Kidney (tissue), 14 donors: ENCODE data around the gene CSN3. TPM values are rescaled to one million over a fixed set of nuclear protein-coding genes. Genes with fewer than 3 reads are reported as not detected.

ENCODE experiments used
- DNase-seq, 5 donors: peaks; one replicate each; pipeline ENCODE4 v3.0.0-alpha.2; 2013 to 2020
- FAIRE-seq: peaks from 2 replicates; lab custom pipeline; 2012; peaks lifted over from hg19 to GRCh38; lab: Jason Lieb, UNC
- H3K27ac ChIP-seq, 2 donors: one replicate each; pipeline ENCODE4 v1.7.0; 2013; ENCODE audit warnings: low read depth in 2 of 2, low read length in 2 of 2, inconsistent platforms in 1 of 2
- H3K27me3 ChIP-seq: one replicate; pipeline ENCODE4 v1.7.1; 2013; ENCODE audit warnings: low read length, inconsistent platforms; ENCODE audit not compliant: control insufficient read depth, insufficient read depth
- H3K36me3 ChIP-seq, 3 donors: one replicate each; pipeline versions ENCODE4 v1.7.0 to v1.7.1; 2013; ENCODE audit warnings: low read length in 3 of 3, control low read depth in 1 of 3, inconsistent platforms in 1 of 3; ENCODE audit not compliant: insufficient read depth in 3 of 3, control insufficient read depth in 2 of 3
- H3K4me1 ChIP-seq, 3 donors: one replicate each; pipeline versions ENCODE4 v1.7.0 to v1.7.1; 2013; ENCODE audit warnings: low read length in 3 of 3, inconsistent platforms in 1 of 3, low read depth in 1 of 3; ENCODE audit not compliant: control insufficient read depth in 2 of 3, insufficient read depth in 2 of 3
- H3K4me3 ChIP-seq, 3 donors: one replicate each; pipeline versions ENCODE4 v1.7.0 to v1.8.1; 2013; ENCODE audit warnings: low read length in 3 of 3, control low read depth in 1 of 3, inconsistent platforms in 1 of 3
- H3K9ac ChIP-seq, 3 donors: one replicate each; pipeline versions ENCODE4 v1.7.0 to v1.7.1; 2013; ENCODE audit warnings: low read length in 3 of 3, control low read depth in 1 of 3, inconsistent platforms in 1 of 3
- H3K9me3 ChIP-seq, 3 donors: one replicate each; pipeline versions ENCODE4 v1.7.0 to v1.7.1; 2013; ENCODE audit warnings: low read length in 3 of 3, control low read depth in 1 of 3, inconsistent platforms in 1 of 3; ENCODE audit not compliant: control insufficient read depth in 2 of 3, insufficient read depth in 1 of 3
- CTCF ChIP-seq: IDR thresholded peaks from 3 replicates; pipeline ENCODE4 v1.5.1; 2012; ENCODE audit warnings: mild to moderate bottlenecking, moderate library complexity, borderline replicate concordance; ENCODE audit not compliant: insufficient read depth; ENCODE audit errors: extremely low read depth
- intact Hi-C: fragments of 100-400 bp; cut with DNase I; formaldehyde crosslinking; loops from one replicate; pipeline ENCODE4 v1.11.1; 2022
- polyA plus RNA-seq: library from polyadenylated mRNA; stranded (reverse); fragments of 350-450 nt; fragmentation: Illumina TruSeq; extraction: RNeasy Lipid Tissue Mini Kit (QIAGEN cat#74804); gene quantifications from one replicate; pipeline ENCODE4 v1.2.3, GENCODE V29; 2014; ENCODE audit warnings: low read depth, low replicate concordance; ENCODE audit not compliant: insufficient read depth
- total RNA-seq: library from RNA; stranded (reverse); fragmentation: NEBNext Ultra II Directional; extraction: Animal tissue kit (Norgen Biotek cat#: 25700); gene quantifications from one replicate; pipeline ENCODE4 v1.2.1, GENCODE V29; 2021
- donor health status: control.
- donor health status: control.
- donor health status: control.
- donor health status: control.
- donor health status: control.
- donor health status: DM: yes; HTN: yes; CAD: no.
- donor health status: Normal renal cell carcinoma (clear cell type).

CSN3 gene
- total and polyA plus RNA-seq, 2 donors from 2014 or later = not detected

- intact Hi-C loops = no loop called here
- no peak for TF ChIP-seq CTCF
- DNase-seq (no peak), FAIRE-seq (no peak)
- H3K27me3 ChIP-seq = no peaks in the 10 kb centered on the region
- H3K9ac ChIP-seq = no peak overlapping the region
- H3K4me1 ChIP-seq = no peaks in the 10 kb centered on the region
- no peaks in the 10 kb centered on the region for H3K9me3 ChIP-seq
- H3K4me3 ChIP-seq = no peak overlapping the region
- no peak overlapping the region for H3K27ac ChIP-seq
- no peaks in the 10 kb centered on the region for H3K36me3 ChIP-seq
These were observed 9.5 kb downstream of the CSN3 start for GRCh38 chr4:70251945-70252277.

- Histone ChIP-seq H3K9ac (no peak overlapping the region), H3K9me3 (no peaks in the 10 kb centered on the region), H3K4me3 (no peak overlapping the region), H3K4me1 (no peaks in the 10 kb centered on the region), H3K36me3 (no peaks in the 10 kb centered on the region), H3K27ac (no peak overlapping the region), H3K27me3 (no peaks in the 10 kb centered on the region)
- DNase-seq = peak in 1 of 5 donors; percentile 10
- intact Hi-C loops = no loop called here
- no peak for TF ChIP-seq CTCF
- FAIRE-seq = no peak
These were observed 27.3 kb downstream of the CSN3 start for GRCh38 chr4:70269674-70270073.

GRCh38 chr4:70277121-70277520, 34.7 kb downstream of the CSN3 start:
- no peak overlapping the region for H3K9ac ChIP-seq
- H3K27me3 ChIP-seq = no peaks in the 10 kb centered on the region
- no peak for DNase-seq
- no peak overlapping the region for H3K27ac ChIP-seq
- no peaks in the 10 kb centered on the region for H3K4me1 ChIP-seq
- H3K4me3 ChIP-seq = no peak overlapping the region
- no peak for TF ChIP-seq CTCF
- no peaks in the 10 kb centered on the region for H3K36me3 ChIP-seq
- intact Hi-C loops = no loop called here
- peaks cover 0 to 4% (median 0%) of the 10 kb centered on the region in 3 donors for H3K9me3 ChIP-seq
- no peak for FAIRE-seq

GRCh38 chr4:70280567-70280966, 38.2 kb downstream of the CSN3 start:
- DNase-seq (no peak), FAIRE-seq (no peak)
- H3K36me3 ChIP-seq = no peaks in the 10 kb centered on the region
- H3K4me3 ChIP-seq = no peak overlapping the region
- intact Hi-C loops = no loop called here
- H3K9me3 ChIP-seq = peaks cover 0 to 4% (median 0%) of the 10 kb centered on the region in 3 donors
- H3K27ac ChIP-seq = no peak overlapping the region
- no peak for TF ChIP-seq CTCF
- H3K4me1 ChIP-seq = no peaks in the 10 kb centered on the region
- H3K27me3 ChIP-seq = no peaks in the 10 kb centered on the region
- no peak overlapping the region for H3K9ac ChIP-seq
